22Rv1 (cell line): ENCODE results near the gene GPR108.

Source experiments
- ZFX ChIP-seq: fragments of 450-650 bp; IDR thresholded peaks from 2 replicates; pipeline ENCODE4 v1.6.1; 2017; ENCODE audit warnings: antibody characterized with exemption, borderline replicate concordance
- TF ChIP-seq, protein P1 (sequence below): fragments of 450-650 bp; IDR thresholded peaks from 2 replicates; pipeline ENCODE4 v1.5.1; 2017; ENCODE audit warnings: mild to moderate bottlenecking

DNA sequence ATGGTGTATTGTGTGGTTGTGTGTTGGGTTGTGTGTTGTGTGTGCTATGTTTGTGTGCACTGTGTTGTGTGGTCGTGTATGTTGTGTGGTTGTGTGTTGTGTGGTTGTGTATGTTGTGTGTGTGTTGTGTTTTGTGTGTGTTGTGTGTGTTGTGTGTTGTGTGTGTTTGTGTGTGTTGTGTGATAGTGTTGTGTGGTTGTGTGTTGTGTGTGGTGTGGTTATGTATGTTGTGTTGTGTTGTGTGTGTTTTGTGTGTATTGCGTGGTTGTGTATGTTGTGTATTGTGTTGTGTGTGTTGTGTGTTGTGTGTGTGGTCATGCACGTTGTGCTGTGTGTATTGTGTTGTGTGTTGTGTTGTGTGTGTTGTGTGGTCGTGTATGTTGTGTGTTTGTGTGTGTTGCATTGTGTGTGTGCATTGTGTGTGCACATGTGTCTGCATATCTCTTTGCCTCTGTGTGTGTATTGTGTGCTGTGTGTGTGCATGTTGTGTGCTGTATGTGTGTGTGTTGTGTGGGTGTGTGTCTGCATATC, 19.9 kb downstream of the GPR108 start:
- TF ChIP-seq, protein P1, sequence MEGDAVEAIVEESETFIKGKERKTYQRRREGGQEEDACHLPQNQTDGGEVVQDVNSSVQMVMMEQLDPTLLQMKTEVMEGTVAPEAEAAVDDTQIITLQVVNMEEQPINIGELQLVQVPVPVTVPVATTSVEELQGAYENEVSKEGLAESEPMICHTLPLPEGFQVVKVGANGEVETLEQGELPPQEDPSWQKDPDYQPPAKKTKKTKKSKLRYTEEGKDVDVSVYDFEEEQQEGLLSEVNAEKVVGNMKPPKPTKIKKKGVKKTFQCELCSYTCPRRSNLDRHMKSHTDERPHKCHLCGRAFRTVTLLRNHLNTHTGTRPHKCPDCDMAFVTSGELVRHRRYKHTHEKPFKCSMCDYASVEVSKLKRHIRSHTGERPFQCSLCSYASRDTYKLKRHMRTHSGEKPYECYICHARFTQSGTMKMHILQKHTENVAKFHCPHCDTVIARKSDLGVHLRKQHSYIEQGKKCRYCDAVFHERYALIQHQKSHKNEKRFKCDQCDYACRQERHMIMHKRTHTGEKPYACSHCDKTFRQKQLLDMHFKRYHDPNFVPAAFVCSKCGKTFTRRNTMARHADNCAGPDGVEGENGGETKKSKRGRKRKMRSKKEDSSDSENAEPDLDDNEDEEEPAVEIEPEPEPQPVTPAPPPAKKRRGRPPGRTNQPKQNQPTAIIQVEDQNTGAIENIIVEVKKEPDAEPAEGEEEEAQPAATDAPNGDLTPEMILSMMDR = no peak
- TF ChIP-seq ZFX = no peak
